ENCODE measurements around the gene ZNF497. TPM values are rescaled to one million over a fixed set of nuclear protein-coding genes. Genes with fewer than 3 reads are reported as not detected.

ZNF497 gene
- total RNA-seq, 4 donors from 2014 or later, result 0.70 to 4.4 (median 2.1) TPM; not detected in 1

GRCh38 chr19:58388175-58388526 is 25.6 kb upstream of the ZNF497 start:
- Histone ChIP-seq H3K36me3 (peaks cover 0 to 36% (median 0%) of the 10 kb centered on the region in 3 donors), H3K4me3 (peak overlapping the region; percentile 72 to 82 (median 79)), H3K9me3 (no peaks in the 10 kb centered on the region), H3K4me1 (peaks cover 0 to 19% (median 16%) of the 10 kb centered on the region in 4 donors), H3K27ac (no peak overlapping the region), H3K27me3 (no peaks in the 10 kb centered on the region)
- DNase-seq, result no peak
- TF ChIP-seq POLR2A (IDR thresholded peaks at IDR 0.05), result no peak
- TF ChIP-seq, protein P1, sequence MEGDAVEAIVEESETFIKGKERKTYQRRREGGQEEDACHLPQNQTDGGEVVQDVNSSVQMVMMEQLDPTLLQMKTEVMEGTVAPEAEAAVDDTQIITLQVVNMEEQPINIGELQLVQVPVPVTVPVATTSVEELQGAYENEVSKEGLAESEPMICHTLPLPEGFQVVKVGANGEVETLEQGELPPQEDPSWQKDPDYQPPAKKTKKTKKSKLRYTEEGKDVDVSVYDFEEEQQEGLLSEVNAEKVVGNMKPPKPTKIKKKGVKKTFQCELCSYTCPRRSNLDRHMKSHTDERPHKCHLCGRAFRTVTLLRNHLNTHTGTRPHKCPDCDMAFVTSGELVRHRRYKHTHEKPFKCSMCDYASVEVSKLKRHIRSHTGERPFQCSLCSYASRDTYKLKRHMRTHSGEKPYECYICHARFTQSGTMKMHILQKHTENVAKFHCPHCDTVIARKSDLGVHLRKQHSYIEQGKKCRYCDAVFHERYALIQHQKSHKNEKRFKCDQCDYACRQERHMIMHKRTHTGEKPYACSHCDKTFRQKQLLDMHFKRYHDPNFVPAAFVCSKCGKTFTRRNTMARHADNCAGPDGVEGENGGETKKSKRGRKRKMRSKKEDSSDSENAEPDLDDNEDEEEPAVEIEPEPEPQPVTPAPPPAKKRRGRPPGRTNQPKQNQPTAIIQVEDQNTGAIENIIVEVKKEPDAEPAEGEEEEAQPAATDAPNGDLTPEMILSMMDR (IDR thresholded peaks at IDR 0.05), result no peak

GRCh38 chr19:58387338-58388174 is 25.0 kb upstream of the ZNF497 start:
- no peak for DNase-seq
- TF ChIP-seq, protein P1 (IDR thresholded peaks at IDR 0.05), result no peak
- no peak for TF ChIP-seq POLR2A (IDR thresholded peaks at IDR 0.05)
- no peaks in the 10 kb centered on the region for H3K27me3 ChIP-seq
- H3K9me3 ChIP-seq, result no peaks in the 10 kb centered on the region
- H3K4me1 ChIP-seq, result peaks cover 0 to 19% (median 16%) of the 10 kb centered on the region in 4 donors
- H3K36me3 ChIP-seq, result peaks cover 0 to 30% (median 0%) of the 10 kb centered on the region in 3 donors
- H3K27ac ChIP-seq, result peak overlapping the region; percentile 96 to 98 (median 98)
- H3K4me3 ChIP-seq, result peak overlapping the region; percentile 72 to 82 (median 79)

DNA sequence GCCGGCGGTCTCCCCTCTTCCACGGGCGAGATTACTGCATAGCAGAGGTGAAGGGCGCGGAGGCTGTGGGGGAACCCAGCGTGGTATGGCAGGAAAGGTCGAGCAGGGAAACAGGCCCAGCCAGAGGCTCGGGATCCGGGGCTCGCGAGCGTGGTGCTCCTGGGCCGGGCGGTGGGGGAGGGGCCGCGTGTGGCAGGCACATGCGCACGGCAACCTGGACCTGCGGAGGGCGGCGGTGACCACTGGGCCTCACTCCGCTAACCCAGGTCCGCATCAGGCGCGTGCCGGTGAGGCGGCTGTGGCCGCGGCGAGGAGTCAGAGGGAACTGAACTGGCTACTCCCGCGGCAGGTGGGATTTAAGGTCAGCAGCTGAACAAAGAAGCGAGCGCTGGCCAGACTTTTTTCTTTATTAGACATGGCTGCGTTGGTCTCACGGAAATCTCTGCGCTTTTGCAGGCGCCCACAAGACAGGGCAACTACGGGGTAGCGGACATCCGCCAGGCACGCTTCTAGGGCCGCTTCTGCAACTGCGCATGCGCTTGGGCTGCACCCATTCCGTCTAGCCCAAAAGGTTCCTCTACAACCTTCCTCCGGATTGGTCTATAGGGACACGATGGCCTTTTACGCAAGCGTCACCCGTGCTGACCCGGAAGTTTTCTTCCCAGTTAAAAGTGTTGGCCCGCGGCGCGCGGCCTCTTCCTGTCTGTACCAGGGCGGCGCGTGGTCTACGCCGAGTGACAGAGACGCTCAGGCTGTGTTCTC is 24.2 kb upstream of the ZNF497 start, which contains the start of gene RPS5:
TSS of gene RPS5 (plus strand) at position 694 of the 762 bp plus-strand sequence. CDS start 869 bp downstream, outside the sequence.
- peak; percentile 59 to 66 for TF ChIP-seq POLR2A (IDR thresholded peaks at IDR 0.05)
- TF ChIP-seq, protein P1 (IDR thresholded peaks at IDR 0.05), result no peak
- H3K27me3 ChIP-seq, result no peaks in the 10 kb centered on the region
- peaks cover 0 to 24% (median 19%) of the 10 kb centered on the region in 4 donors for H3K4me1 ChIP-seq
- peak within 1 kb of the TSS; percentile 96 to 98 (median 98) for H3K27ac ChIP-seq
- H3K36me3 ChIP-seq, result peaks cover 0 to 27% (median 0%) of the 10 kb centered on the region in 3 donors
- no peaks in the 10 kb centered on the region for H3K9me3 ChIP-seq
- peak; percentile 96 to 98 (median 96) for DNase-seq
- H3K4me3 ChIP-seq, result peak within 1 kb of the TSS; percentile 72 to 82 (median 79)

DNA sequence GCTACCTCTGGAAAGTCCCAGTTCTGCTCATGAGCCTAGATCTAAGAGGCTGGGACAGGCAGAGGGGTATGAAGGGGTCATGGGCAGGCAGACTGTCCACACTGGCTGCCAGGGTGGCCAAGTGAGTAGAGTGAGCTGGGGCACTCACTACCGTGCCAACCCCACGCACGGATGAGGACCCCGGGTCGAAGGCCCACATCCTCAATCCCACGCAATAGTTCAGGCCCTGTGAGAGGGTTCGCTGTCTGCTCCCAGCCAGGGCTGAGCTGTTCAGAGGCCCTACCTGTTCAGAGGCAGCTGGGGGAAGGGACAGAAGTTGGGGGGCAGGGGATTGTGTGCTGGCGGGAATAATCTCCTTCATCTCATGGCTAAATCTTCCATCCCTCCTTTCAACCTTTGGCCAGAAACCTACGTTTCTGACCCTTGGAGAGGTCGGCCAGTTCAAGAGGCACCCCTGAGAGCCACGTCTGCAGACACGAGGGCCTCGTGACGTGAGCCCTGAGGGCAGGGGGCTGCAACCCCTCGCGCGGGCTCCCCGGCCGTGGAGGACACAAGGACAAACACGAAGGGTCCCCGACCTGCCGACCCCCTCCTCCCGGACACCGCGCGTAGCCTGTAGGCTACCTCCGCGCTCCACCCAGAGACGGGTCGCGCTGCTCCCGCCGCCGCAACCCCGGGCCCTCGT is 23.5 kb upstream of the ZNF497 start:
- no peak for DNase-seq
- no peaks in the 10 kb centered on the region for H3K9me3 ChIP-seq
- peaks cover 0 to 26% (median 20%) of the 10 kb centered on the region in 4 donors for H3K4me1 ChIP-seq
- peak overlapping the region; percentile 72 to 82 (median 79) for H3K4me3 ChIP-seq
- H3K27me3 ChIP-seq, result no peaks in the 10 kb centered on the region
- TF ChIP-seq, protein P1 (IDR thresholded peaks at IDR 0.05), result no peak
- TF ChIP-seq POLR2A (IDR thresholded peaks at IDR 0.05), result no peak
- peaks cover 0 to 20% (median 0%) of the 10 kb centered on the region in 3 donors for H3K36me3 ChIP-seq
- peak overlapping the region; percentile 96 to 98 (median 98) for H3K27ac ChIP-seq

GRCh38 chr19:58385313-58385890 is 22.9 kb upstream of the ZNF497 start:
- TF ChIP-seq, protein P1 (IDR thresholded peaks at IDR 0.05), result no peak
- TF ChIP-seq POLR2A (IDR thresholded peaks at IDR 0.05), result no peak
- H3K36me3 ChIP-seq, result peaks cover 0 to 16% (median 0%) of the 10 kb centered on the region in 3 donors
- H3K27ac ChIP-seq, result peak overlapping the region; percentile 96 to 98 (median 98)
- peaks cover 0 to 27% (median 20%) of the 10 kb centered on the region in 4 donors for H3K4me1 ChIP-seq
- no peaks in the 10 kb centered on the region for H3K9me3 ChIP-seq
- H3K4me3 ChIP-seq, result peak overlapping the region in 3 of 4 donors; percentile 72 to 82 (median 78)
- H3K27me3 ChIP-seq, result no peaks in the 10 kb centered on the region
- DNase-seq, result no peak

Data from Peyer's patch (tissue), 4 donors.